Limb (tissue), 2 donors: ENCODE data around the gene KLHL40.
A peak's percentile ranks its signal among the peaks of the same experiment; 100 is the strongest.

Experiments
- DNase-seq, 2 donors: peaks; one replicate each; pipeline ENCODE4 v3.0.0-alpha.2; 2016; ENCODE audit errors: extremely low spot score in 2 of 2

KLHL40 gene

GRCh38 chr3:42656680-42657610, 28.4 kb upstream of the KLHL40 start:
- DNase-seq = no peak

GRCh38 chr3:42657675-42658074, 27.7 kb upstream of the KLHL40 start:
- no peak for DNase-seq

- peak in 1 of 2 donors; percentile 21 for DNase-seq
Observed at GRCh38 chr3:42658091-42658770, 27.1 kb upstream of the KLHL40 start.

- DNase-seq = peak in 1 of 2 donors; percentile 23
Observed at GRCh38 chr3:42658771-42659390, 26.5 kb upstream of the KLHL40 start.

- DNase-seq = peak in 1 of 2 donors; percentile 29
Observed at GRCh38 chr3:42659451-42660130, 25.7 kb upstream of the KLHL40 start.

- no peak for DNase-seq
Observed at GRCh38 chr3:42660131-42660715, 25.1 kb upstream of the KLHL40 start.

- no peak for DNase-seq
Observed at GRCh38 chr3:42660898-42661297, 24.4 kb upstream of the KLHL40 start.

GRCh38 chr3:42661593-42662022, 23.7 kb upstream of the KLHL40 start:
- no peak for DNase-seq

- DNase-seq = no peak
Observed at GRCh38 chr3:42662037-42662812, 23.1 kb upstream of the KLHL40 start.

GRCh38 chr3:42662813-42663535, 22.4 kb upstream of the KLHL40 start:
- DNase-seq = no peak

GRCh38 chr3:42663581-42664437, 21.5 kb upstream of the KLHL40 start:
- DNase-seq = no peak

- no peak for DNase-seq
Observed at GRCh38 chr3:42664438-42664803, 20.9 kb upstream of the KLHL40 start.

GRCh38 chr3:42665050-42665878, 20.1 kb upstream of the KLHL40 start:
- DNase-seq = no peak

- DNase-seq = no peak
Observed at GRCh38 chr3:42666022-42666421, 19.3 kb upstream of the KLHL40 start.

- no peak for DNase-seq
Observed at GRCh38 chr3:42666577-42666998, 18.7 kb upstream of the KLHL40 start.

- DNase-seq = no peak
Observed at GRCh38 chr3:42667096-42667522, 18.2 kb upstream of the KLHL40 start.

GRCh38 chr3:42667523-42668412, 17.6 kb upstream of the KLHL40 start:
- no peak for DNase-seq
